Ovary (tissue), 3 donors: ENCODE data around the gene ODC1.

Source experiments
- EP300 ChIP-seq: sonication (generic); formaldehyde crosslinking; IDR thresholded peaks from one replicate; pipeline ENCODE4 v1.6.1; 2017; ENCODE audit warnings: antibody characterized with exemption
- POLR2A ChIP-seq: fragments of 450-650 bp; IDR thresholded peaks from one replicate; pipeline ENCODE4 v1.6.1; 2017; ENCODE audit warnings: antibody characterized with exemption, mild to moderate bottlenecking, moderate library complexity
- TF ChIP-seq, protein P1 (sequence below), 3 donors: fragments of 450-650 bp in 2 of 3; fragments of 200-600 bp in 1 of 3; IDR thresholded peaks; one replicate each; pipeline versions ENCODE4 v1.5.1 to v1.8.0; 2016 to 2022; ENCODE audit warnings: antibody characterized with exemption in 3 of 3, mild to moderate bottlenecking in 1 of 3
- donor health status: DM: no; HTN: no; CAD: no.

DNA sequence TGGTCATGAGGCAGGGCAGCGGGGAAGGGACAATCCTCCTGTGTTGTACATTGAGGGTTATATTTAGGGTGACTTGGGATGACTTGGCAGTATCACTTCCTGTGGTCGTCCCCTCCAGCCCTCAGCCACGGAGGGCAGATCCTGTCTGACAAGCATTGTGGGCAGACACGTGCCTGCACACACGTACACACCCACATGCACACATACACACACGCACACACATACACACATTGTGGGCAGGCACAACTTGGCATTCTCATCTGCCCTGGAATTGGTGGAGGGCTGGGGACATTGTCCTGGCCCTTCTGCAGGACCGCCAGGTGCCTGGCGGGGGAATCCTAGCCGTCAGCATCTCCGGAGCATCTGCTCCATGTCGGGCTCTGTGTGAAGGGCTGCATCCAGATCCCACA, 47.6 kb downstream of the ODC1 start:
- no peak for TF ChIP-seq EP300
- TF ChIP-seq, protein P1, sequence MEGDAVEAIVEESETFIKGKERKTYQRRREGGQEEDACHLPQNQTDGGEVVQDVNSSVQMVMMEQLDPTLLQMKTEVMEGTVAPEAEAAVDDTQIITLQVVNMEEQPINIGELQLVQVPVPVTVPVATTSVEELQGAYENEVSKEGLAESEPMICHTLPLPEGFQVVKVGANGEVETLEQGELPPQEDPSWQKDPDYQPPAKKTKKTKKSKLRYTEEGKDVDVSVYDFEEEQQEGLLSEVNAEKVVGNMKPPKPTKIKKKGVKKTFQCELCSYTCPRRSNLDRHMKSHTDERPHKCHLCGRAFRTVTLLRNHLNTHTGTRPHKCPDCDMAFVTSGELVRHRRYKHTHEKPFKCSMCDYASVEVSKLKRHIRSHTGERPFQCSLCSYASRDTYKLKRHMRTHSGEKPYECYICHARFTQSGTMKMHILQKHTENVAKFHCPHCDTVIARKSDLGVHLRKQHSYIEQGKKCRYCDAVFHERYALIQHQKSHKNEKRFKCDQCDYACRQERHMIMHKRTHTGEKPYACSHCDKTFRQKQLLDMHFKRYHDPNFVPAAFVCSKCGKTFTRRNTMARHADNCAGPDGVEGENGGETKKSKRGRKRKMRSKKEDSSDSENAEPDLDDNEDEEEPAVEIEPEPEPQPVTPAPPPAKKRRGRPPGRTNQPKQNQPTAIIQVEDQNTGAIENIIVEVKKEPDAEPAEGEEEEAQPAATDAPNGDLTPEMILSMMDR (IDR thresholded peaks at IDR 0.05): no peak
- no peak for TF ChIP-seq POLR2A
